RKO (cell line): ENCODE measurements around the gene MAP3K3.

ENCODE experiments used
- DNase-seq: peaks from one replicate; pipeline ENCODE4 v3.0.0-alpha.2; 2016; ENCODE audit warnings: low spot score

MAP3K3 gene

DNA sequence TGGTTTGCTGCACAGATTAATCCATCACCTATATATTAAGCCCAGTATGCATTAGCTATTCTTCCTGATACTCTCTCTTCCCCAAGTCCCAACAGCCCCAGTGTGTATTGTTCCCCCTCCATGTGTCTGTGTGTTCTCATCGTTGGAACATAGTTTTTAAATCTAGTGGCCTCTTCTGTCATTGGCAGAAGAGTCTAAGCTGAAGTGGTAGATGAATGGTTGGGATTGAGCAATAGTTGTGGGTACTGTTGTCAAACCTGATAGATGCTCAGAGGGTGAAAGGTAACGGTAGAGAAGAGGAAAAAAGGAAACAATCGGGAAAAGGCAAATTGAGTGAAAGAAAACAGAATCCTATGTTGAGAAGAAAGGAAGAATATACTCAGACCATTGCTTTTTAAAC is 29.9 kb downstream of the MAP3K3 start:
- no peak for DNase-seq

DNA sequence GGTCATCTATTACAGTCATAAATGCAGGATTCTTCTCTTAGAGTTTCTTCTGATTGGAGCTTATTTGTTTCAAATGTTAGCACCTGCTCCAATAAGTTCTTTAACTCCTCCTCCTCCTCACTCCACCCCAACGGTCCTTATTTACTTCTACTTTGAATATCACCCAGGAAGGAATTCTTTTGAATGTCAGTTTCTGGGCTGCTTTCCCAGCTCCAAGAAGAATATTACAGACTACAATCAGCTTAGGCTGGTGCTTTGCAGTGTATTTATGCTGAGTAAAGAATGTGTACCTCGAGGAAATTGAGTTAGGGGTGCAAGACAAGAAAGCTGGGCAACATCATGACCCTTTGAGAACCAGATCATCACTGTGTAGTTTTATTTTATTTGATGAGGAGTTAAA is 30.8 kb downstream of the MAP3K3 start:
- no peak for DNase-seq

GRCh38 chr17:63657786-63658185 is 35.6 kb downstream of the MAP3K3 start:
- no peak for DNase-seq

- DNase-seq: no peak
These were observed 36.1 kb downstream of the MAP3K3 start for GRCh38 chr17:63658366-63658765.

DNA sequence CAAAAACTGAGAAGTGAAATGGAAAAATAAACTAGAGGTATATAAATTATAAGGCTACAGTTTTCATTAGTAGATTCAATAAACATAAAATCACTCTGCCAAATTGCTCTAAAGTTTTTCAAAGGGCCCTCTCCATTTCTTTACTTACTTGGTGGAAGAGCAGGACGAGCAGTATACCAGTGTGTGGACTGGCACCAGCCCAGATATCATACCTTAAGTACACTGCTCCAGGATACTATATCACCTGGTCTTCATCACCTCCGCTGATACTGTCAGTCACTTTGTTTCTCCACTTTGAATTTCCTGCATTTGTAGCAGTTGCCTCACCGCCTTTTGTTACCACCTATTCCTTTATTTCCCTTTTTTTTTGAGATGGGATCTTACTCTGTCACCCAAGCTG is 37.6 kb downstream of the MAP3K3 start:
- DNase-seq: no peak

DNA sequence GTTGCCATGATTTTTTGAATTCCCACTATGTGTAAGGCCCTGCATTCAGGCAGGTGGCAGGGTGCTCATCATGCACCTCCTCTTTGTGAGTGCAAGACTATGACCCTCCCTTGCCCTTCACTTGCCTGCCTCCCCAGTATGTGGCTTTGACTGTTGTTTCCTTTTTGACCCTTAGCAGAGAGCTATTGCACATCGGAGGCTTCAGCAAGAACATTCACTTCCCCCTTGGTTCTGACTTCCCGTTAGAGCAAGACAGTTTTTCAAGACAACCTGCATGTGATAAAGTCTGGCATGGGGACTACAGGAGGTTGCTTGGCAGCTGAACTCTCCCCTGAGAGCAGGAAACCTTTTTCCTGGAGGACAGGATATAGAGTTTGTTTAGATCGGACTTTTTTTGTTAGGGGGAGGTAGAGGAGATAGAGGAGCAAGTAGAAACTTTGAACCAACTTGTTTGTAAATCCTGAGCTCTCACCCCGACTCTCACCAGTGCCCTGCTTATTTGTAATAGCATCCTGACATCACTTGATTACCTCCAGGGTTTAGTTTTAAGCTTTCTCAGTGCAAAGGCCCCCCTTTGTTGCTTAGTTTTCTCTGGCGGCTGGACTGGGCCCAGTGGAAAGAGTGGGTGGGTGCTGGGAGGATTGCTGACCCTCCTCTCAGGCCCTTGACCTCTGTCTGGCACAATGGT is 43.5 kb downstream of the MAP3K3 start:
- no peak for DNase-seq

GRCh38 chr17:63672856-63673255 is 50.6 kb downstream of the MAP3K3 start:
- no peak for DNase-seq

DNA sequence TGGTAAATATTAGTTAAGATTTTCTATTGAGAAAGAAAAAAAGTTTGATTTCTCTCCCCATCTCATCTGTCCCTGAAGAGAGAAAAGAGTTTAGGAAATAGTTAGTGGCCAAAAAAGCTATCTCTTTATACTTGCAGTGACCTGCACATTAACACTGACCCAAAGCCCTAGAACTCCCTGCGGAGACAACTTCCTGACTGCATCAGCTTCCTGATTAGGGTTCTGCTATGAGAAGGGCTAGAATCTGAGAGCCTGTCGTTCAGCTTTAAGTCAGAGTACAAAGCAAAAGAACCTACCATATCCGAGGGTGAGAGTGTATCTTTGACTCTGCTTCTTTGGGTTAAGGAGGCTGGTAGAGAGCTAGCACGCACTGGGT is 53.0 kb downstream of the MAP3K3 start:
- no peak for DNase-seq

DNA sequence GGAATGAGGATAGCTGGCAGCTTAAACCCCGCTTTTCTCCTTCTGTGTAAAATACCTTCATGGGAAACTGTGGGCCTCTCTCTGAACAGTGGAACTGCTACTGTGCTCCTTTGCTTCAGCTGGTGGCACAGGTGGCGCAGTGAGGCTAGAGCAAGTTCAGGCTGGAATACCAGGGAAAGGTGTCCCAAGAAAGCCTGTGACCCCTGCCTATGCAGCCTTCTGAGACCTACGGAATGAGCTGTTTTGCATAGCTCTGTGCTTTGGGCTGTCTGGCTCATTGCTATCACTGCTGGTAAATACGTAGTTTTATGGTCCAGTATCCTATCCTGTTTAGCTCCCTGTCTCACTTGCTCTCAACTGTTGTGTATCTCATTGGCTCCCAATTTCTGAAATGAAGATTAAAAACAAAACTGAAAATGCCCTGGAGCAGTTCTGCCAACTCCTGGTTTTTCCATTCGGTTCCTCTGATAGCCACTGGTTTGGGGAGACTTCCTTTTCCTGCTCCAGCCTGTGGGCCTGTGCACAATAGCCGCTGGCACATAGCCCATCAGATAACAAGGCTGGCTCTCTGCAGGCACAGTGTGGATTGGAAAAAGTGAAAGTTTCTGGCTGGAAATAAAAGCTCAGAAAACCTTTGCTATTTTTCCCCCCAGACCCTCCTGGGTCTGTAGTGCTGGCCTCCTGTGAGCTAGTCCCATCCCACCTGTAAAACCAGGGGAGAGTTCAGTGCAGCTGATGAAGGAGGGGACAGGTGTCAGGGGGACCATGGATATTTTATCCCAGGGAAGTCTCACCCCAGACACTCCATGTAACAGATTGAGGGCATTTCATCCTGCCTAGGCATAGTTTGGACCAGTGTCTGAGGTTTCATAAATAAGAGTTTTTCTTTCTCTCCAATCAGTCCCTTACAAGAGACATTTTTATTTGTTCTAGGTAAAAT is 53.7 kb downstream of the MAP3K3 start:
- DNase-seq: no peak

DNA sequence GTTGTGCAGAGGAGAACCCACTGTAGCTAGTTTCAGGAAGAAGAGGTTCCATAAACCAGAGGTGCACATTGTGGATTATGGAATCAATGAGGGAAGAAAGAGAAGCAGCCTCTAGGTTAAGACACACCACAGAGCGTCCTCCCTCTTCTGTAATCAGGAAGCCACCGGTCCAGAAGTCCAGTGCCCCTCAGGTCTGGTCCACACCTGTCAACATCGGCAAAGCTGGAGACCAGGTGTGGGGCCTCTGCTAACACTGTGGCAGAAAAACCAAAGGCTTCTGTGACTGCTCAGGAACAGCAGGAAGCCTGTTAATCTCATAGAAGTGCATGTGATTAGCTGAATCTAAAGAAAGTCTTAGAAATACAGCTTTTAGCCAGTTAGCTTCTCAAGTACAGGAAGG is 54.4 kb downstream of the MAP3K3 start:
- DNase-seq: no peak

- DNase-seq: no peak
These were observed 57.0 kb downstream of the MAP3K3 start for GRCh38 chr17:63679214-63679613.

- DNase-seq: no peak
These were observed 58.5 kb downstream of the MAP3K3 start for GRCh38 chr17:63680700-63681099.

- no peak for DNase-seq
These were observed 59.3 kb downstream of the MAP3K3 start for GRCh38 chr17:63681530-63681929.

DNA sequence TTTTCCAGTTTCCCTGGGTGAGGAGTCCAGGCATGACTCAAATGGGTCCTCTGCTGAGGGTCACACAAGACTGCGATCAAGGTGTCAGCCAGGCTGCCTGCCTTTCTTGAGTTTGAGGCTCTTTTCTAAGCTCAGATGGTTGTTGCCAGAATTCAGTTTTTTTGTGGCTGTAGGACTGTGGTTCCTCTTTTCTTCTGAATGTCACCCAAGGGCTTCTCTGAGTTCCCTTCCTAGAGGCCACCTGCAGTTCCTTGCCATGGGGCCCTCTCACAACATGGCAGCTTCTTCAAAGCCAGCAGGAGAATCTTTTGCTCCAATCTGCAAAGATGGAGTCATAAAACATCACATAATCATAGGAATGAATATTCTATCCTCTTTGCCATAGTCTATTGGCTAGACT is 60.2 kb downstream of the MAP3K3 start:
- no peak for DNase-seq

GRCh38 chr17:63682981-63683380 is 60.8 kb downstream of the MAP3K3 start:
- DNase-seq: no peak

- no peak for DNase-seq
These were observed 62.8 kb downstream of the MAP3K3 start for GRCh38 chr17:63685041-63685440.

DNA sequence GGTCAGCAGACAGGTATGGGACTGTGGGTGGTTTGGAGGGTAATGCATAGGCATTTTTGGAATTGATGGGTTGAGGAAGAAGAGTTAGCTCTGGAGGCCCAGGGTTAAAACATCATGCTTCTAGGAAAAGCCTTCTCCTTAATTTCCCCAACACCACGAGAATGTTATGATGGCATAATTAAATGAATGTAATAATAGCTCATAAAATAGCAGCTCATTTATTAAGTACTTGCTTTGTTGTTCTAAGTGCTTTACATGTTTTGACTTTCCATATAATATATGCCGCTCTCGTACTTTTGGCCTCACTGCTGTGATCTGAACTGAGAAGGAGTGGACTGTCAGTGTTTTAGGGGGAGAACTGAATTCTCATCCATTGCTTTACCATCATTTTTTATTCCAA is 63.4 kb downstream of the MAP3K3 start:
- no peak for DNase-seq

- DNase-seq: no peak
These were observed 64.0 kb downstream of the MAP3K3 start for GRCh38 chr17:63686138-63686685.

DNA sequence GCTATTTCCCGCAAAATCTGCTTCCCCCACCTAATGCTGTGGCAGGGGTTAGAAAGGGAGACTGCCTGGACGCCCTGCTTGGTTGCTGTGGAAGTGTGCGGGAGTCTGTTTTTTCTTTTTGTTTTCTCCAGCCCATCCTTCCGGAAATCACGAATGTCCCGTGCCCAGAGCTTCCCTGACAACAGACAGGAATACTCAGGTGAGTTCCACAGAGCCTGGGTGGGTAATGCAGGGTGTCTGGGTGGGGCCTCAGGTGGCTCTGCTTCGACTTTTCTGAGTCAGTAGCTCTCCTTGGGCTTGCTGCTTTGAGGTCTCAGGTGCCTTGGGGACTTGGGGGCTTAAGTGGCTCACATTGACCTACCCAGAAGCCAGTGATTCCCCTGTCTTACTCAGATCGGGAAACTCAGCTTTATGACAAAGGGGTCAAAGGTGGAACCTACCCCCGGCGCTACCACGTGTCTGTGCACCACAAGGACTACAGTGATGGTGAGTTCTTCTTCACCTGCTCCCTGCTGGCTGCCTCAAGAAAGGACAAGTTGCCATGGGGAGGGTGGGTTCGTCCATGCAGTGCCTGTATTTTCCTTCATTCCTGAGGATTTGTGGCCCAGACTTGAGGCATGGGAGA is 66.3 kb downstream of the MAP3K3 start:
- DNase-seq: no peak

GRCh38 chr17:63689479-63689878 is 67.3 kb downstream of the MAP3K3 start:
- DNase-seq: no peak

GRCh38 chr17:63692195-63692816 is 70.1 kb downstream of the MAP3K3 start:
- no peak for DNase-seq

- DNase-seq: no peak
These were observed 71.3 kb downstream of the MAP3K3 start for GRCh38 chr17:63693411-63694113.
